ENCODE results near the gene JARID2.

JARID2 gene

GRCh38 chr6:15374119-15374518, 128.2 kb downstream of the JARID2 start:
- DNase-seq (ENCODE audit: low read depth in 2 of 2) = no peak

GRCh38 chr6:15375018-15375417, 129.1 kb downstream of the JARID2 start:
- no peak for DNase-seq (ENCODE audit: low read depth in 2 of 2)

GRCh38 chr6:15375638-15376290, 129.9 kb downstream of the JARID2 start:
- no peak for DNase-seq (ENCODE audit: low read depth in 2 of 2)

- no peak for DNase-seq (ENCODE audit: low read depth in 2 of 2)
These were observed 131.1 kb downstream of the JARID2 start for GRCh38 chr6:15376900-15377487.

- DNase-seq (ENCODE audit: low read depth in 2 of 2) = no peak
These were observed 132.4 kb downstream of the JARID2 start for GRCh38 chr6:15378272-15378671.

GRCh38 chr6:15378866-15379265, 133.0 kb downstream of the JARID2 start:
- no peak for DNase-seq (ENCODE audit: low read depth in 2 of 2)

GRCh38 chr6:15380351-15380750, 134.5 kb downstream of the JARID2 start:
- no peak for DNase-seq (ENCODE audit: low read depth in 2 of 2)

- DNase-seq (ENCODE audit: low read depth in 2 of 2) = no peak
These were observed 136.2 kb downstream of the JARID2 start for GRCh38 chr6:15382089-15382488.

- no peak for DNase-seq (ENCODE audit: low read depth in 2 of 2)
These were observed 136.8 kb downstream of the JARID2 start for GRCh38 chr6:15382712-15383111.

- no peak for DNase-seq (ENCODE audit: low read depth in 2 of 2)
These were observed 139.0 kb downstream of the JARID2 start for GRCh38 chr6:15384901-15385300.

GRCh38 chr6:15385521-15385920, 139.7 kb downstream of the JARID2 start:
- no peak for DNase-seq (ENCODE audit: low read depth in 2 of 2)

GRCh38 chr6:15386110-15386755, 140.4 kb downstream of the JARID2 start:
- no peak for DNase-seq (ENCODE audit: low read depth in 2 of 2)

- DNase-seq (ENCODE audit: low read depth in 2 of 2) = no peak
These were observed 140.9 kb downstream of the JARID2 start for GRCh38 chr6:15386756-15387112.

GRCh38 chr6:15387118-15387517, 141.2 kb downstream of the JARID2 start:
- DNase-seq (ENCODE audit: low read depth in 2 of 2) = peak; percentile 21 to 30

- DNase-seq (ENCODE audit: low read depth in 2 of 2) = no peak
These were observed 143.4 kb downstream of the JARID2 start for GRCh38 chr6:15389084-15389764.

- peak; percentile 42 for DNase-seq (ENCODE audit: low read depth in 2 of 2)
These were observed 144.2 kb downstream of the JARID2 start for GRCh38 chr6:15389765-15390723.

GRCh38 chr6:15391500-15391899, 145.6 kb downstream of the JARID2 start:
- DNase-seq (ENCODE audit: low read depth in 2 of 2) = no peak

- no peak for DNase-seq (ENCODE audit: low read depth in 2 of 2)
These were observed 146.3 kb downstream of the JARID2 start for GRCh38 chr6:15392182-15392581.

- no peak for DNase-seq (ENCODE audit: low read depth in 2 of 2)
These were observed 147.7 kb downstream of the JARID2 start for GRCh38 chr6:15393605-15394004.

- DNase-seq (ENCODE audit: low read depth in 2 of 2) = no peak
These were observed 149.2 kb downstream of the JARID2 start for GRCh38 chr6:15395087-15395486.

- no peak for DNase-seq (ENCODE audit: low read depth in 2 of 2)
These were observed 150.9 kb downstream of the JARID2 start for GRCh38 chr6:15396808-15397207.

All from fibroblast of skin of left quadriceps (primary cell).